CD14-positive monocyte (primary cell): ENCODE results near the gene PYROXD2. TPM values are rescaled to one million over a fixed set of nuclear protein-coding genes. Genes with fewer than 3 reads are reported as not detected.

Experiments
- DNase-seq, 3 donors: peaks; one replicate each; pipeline ENCODE4 v3.0.0-alpha.2; 2011 to 2022
- H2AFZ ChIP-seq: 2 replicates; pipeline ENCODE4 v1.6.0; 2012; ENCODE audit warnings: mild to moderate bottlenecking, low read depth, low read length, inconsistent platforms; ENCODE audit not compliant: insufficient read depth, poor library complexity, severe bottlenecking
- H3K27ac ChIP-seq, 2 donors: 1 replicate in 1 of 2; 2 replicates in 1 of 2; pipeline ENCODE4 v1.5.1; 2012 to 2013; ENCODE audit warnings: low read length in 2 of 2, control low read depth in 1 of 2, inconsistent platforms in 1 of 2, low read depth in 1 of 2, mild to moderate bottlenecking in 1 of 2
- H3K27me3 ChIP-seq, 2 donors: one replicate each; pipeline versions ENCODE4 v1.6.0 to v1.6.1; 2011 to 2013; ENCODE audit warnings: low read length in 2 of 2; ENCODE audit not compliant: control insufficient read depth in 2 of 2, insufficient read depth in 2 of 2
- H3K36me3 ChIP-seq, 2 donors: replicated peaks in 1 of 2; 1 replicate in 1 of 2; 2 replicates in 1 of 2; pipeline versions ENCODE4 v1.5.1 to v1.6.1; 2012 to 2013; ENCODE audit warnings: low read length in 2 of 2, control low read depth in 1 of 2, inconsistent platforms in 1 of 2, mild to moderate bottlenecking in 1 of 2; ENCODE audit not compliant: insufficient read depth in 2 of 2, control insufficient read depth in 1 of 2
- H3K4me1 ChIP-seq, 2 donors: 1 replicate in 1 of 2; 2 replicates in 1 of 2; pipeline versions ENCODE4 v1.5.1 to v1.6.1; 2012 to 2013; ENCODE audit warnings: low read length in 2 of 2, control low read depth in 1 of 2, inconsistent platforms in 1 of 2, mild to moderate bottlenecking in 1 of 2, moderate library complexity in 1 of 2; ENCODE audit not compliant: insufficient read depth in 2 of 2, control insufficient read depth in 1 of 2
- H3K4me2 ChIP-seq: replicated peaks from 2 replicates; pipeline ENCODE3; 2012; ENCODE audit warnings: low read length, moderate library complexity, mild to moderate bottlenecking; ENCODE audit not compliant: poor library complexity, severe bottlenecking; ENCODE audit errors: extremely low read depth
- H3K4me3 ChIP-seq, 3 experiments: fragments of 200-600 bp in 1 of 3; sonication (generic) in 1 of 3; replicated peaks in 1 of 3; 1 replicate in 2 of 3; 2 replicates in 1 of 3; pipeline ENCODE4 v1.5.1; 2011 to 2013; ENCODE audit warnings: low read length in 3 of 3, mild to moderate bottlenecking in 3 of 3, control low read depth in 2 of 3, low read depth in 2 of 3, inconsistent platforms in 1 of 3, moderate library complexity in 1 of 3
- H3K79me2 ChIP-seq: 2 replicates; pipeline ENCODE4 v1.6.0; 2012; ENCODE audit warnings: mild to moderate bottlenecking, control low read depth, inconsistent platforms, low read length, moderate library complexity; ENCODE audit not compliant: insufficient read depth
- H3K9ac ChIP-seq: 2 replicates; pipeline ENCODE4 v1.6.0; 2017; ENCODE audit warnings: low read length, mild to moderate bottlenecking; ENCODE audit not compliant: insufficient read depth, poor library complexity, severe bottlenecking
- H3K9me3 ChIP-seq, 2 donors: replicated peaks in 1 of 2; 1 replicate in 1 of 2; 2 replicates in 1 of 2; pipeline versions ENCODE4 v1.5.1 to v1.6.1; 2012 to 2013; ENCODE audit warnings: low read length in 2 of 2, control low read depth in 1 of 2; ENCODE audit not compliant: control insufficient read depth in 1 of 2, insufficient read depth in 1 of 2
- H4K20me1 ChIP-seq: 2 replicates; pipeline ENCODE4 v1.6.0; 2012; ENCODE audit warnings: mild to moderate bottlenecking, low read length, control low read depth, moderate library complexity; ENCODE audit not compliant: insufficient read depth
- H3K27ac Mint-ChIP-seq, 7 donors: one replicate each; pipeline ENCODE4 v1.8.0; 2020; ENCODE audit warnings: mild to moderate bottlenecking in 7 of 7, mixed read lengths in 7 of 7, moderate library complexity in 6 of 7, inconsistent platforms in 2 of 7
- H3K27me3 Mint-ChIP-seq, 3 donors: one replicate each; pipeline ENCODE4 v1.8.0; 2021 to 2022; ENCODE audit warnings: low read depth in 3 of 3, mild to moderate bottlenecking in 3 of 3, mixed read lengths in 3 of 3, moderate library complexity in 3 of 3, inconsistent platforms in 1 of 3
- H3K36me3 Mint-ChIP-seq, 2 donors: one replicate each; pipeline ENCODE4 v1.8.0; 2020; ENCODE audit warnings: mixed read lengths in 2 of 2, inconsistent platforms in 1 of 2, mild to moderate bottlenecking in 1 of 2
- H3K4me1 Mint-ChIP-seq: one replicate; pipeline ENCODE4 v1.8.0; 2020; ENCODE audit warnings: mild to moderate bottlenecking, mixed read lengths
- H3K4me3 Mint-ChIP-seq, 2 donors: one replicate each; pipeline ENCODE4 v1.8.0; 2020; ENCODE audit warnings: mild to moderate bottlenecking in 2 of 2, mixed read lengths in 2 of 2, moderate library complexity in 1 of 2
- H3K9me3 Mint-ChIP-seq, 7 donors: one replicate each; pipeline ENCODE4 v1.8.0; 2020 to 2022; ENCODE audit warnings: mixed read lengths in 7 of 7, mild to moderate bottlenecking in 6 of 7, moderate library complexity in 6 of 7, inconsistent platforms in 2 of 7
- CTCF ChIP-seq: fragments of 200-600 bp; IDR thresholded peaks from one replicate; pipeline ENCODE4 v1.8.0; 2022; ENCODE audit warnings: antibody characterized with exemption, mild to moderate bottlenecking
- WGBS: methylation state at CpG from one replicate; pipeline ENCODE4 v1.1.5; 2013; ENCODE audit warnings: missing lambda C conversion rate; ENCODE audit not compliant: insufficient coverage; 5-methylcytosine and 5-hydroxymethylcytosine counted together
- intact Hi-C, 2 donors: fragments of 100-400 bp; cut with micrococcal nuclease; formaldehyde crosslinking; loops; one replicate each; pipeline versions ENCODE4 v1.15.0 to v1.15.1; 2023
- polyA plus RNA-seq, 3 donors: library from polyadenylated mRNA; depleted of rRNA in 1 of 3; unstranded in 2 of 3; stranded (reverse) in 1 of 3; fragments of 300-500 nt in 2 of 3; fragments of >200 nt in 1 of 3; fragmentation: Illumina TruSeq in 2 of 3; gene quantifications; 1 replicate in 2 of 3; 2 replicates in 1 of 3; pipeline ENCODE4 v1.2.3, GENCODE V29; 2012 to 2021

Gene PYROXD2
- polyA plus RNA-seq, 3 donors, result 0.27 to 21.6 (median 1.00) TPM

GRCh38 chr10:98382691-98383101, 32.3 kb downstream of the PYROXD2 start:
- Histone ChIP-seq H3K4me1 (peaks cover 0 to 6% of the 10 kb centered on the region in 2 donors), H4K20me1 (no peaks in the 10 kb centered on the region), H3K27me3 (no peaks in the 10 kb centered on the region), H3K36me3 (no peaks in the 10 kb centered on the region), H3K4me2 (no peak overlapping the region), H3K9ac (no peak overlapping the region), H2AFZ (no peak overlapping the region), H3K9me3 (peaks cover 0 to under 1% of the 10 kb centered on the region in 2 donors), H3K4me3 (no peak overlapping the region), H3K27ac (no peak overlapping the region), H3K79me2 (no peaks in the 10 kb centered on the region)
- 95% methylated on average over 5 of the region's 5 CpGs for WGBS
- H3K27ac Mint-ChIP-seq, result no peak overlapping the region
- intact Hi-C loops, result no loop called here
- peaks cover 0 to 4% of the 10 kb centered on the region in 2 donors for H3K36me3 Mint-ChIP-seq
- peaks cover 0 to 2% (median 1%) of the 10 kb centered on the region in 3 donors for H3K27me3 Mint-ChIP-seq
- H3K9me3 Mint-ChIP-seq, result peaks cover 0 to 2% (median 0%) of the 10 kb centered on the region in 7 donors
- TF ChIP-seq CTCF, result no peak
- no peak overlapping the region for H3K4me3 Mint-ChIP-seq
- no peak for DNase-seq
- peaks cover 8% of the 10 kb centered on the region for H3K4me1 Mint-ChIP-seq

GRCh38 chr10:98380493-98381339, 34.3 kb downstream of the PYROXD2 start:
- Mint-ChIP-seq H3K4me1 (peaks cover 6% of the 10 kb centered on the region), H3K36me3 (peaks cover 0 to 4% of the 10 kb centered on the region in 2 donors), H3K4me3 (no peak overlapping the region), H3K9me3 (peaks cover 0 to 9% (median 3%) of the 10 kb centered on the region in 7 donors), H3K27ac (peak overlapping the region in 1 of 7 donors; percentile 68), H3K27me3 (peaks cover 1 to 2% (median 1%) of the 10 kb centered on the region in 3 donors)
- Histone ChIP-seq H3K4me2 (no peak overlapping the region), H3K27me3 (no peaks in the 10 kb centered on the region), H2AFZ (no peak overlapping the region), H3K27ac (no peak overlapping the region), H3K9me3 (peaks cover 0 to 5% of the 10 kb centered on the region in 2 donors), H3K9ac (no peak overlapping the region), H3K36me3 (no peaks in the 10 kb centered on the region), H3K4me1 (peaks cover 0 to 6% of the 10 kb centered on the region in 2 donors), H3K4me3 (no peak overlapping the region), H4K20me1 (no peaks in the 10 kb centered on the region), H3K79me2 (no peaks in the 10 kb centered on the region)
- intact Hi-C loops, result no loop called here
- DNase-seq, result no peak
- TF ChIP-seq CTCF, result no peak
- 94% methylated on average over 5 of the region's 8 CpGs for WGBS
